ENCODE measurements around the gene LINS1.
A peak's percentile ranks its signal among the peaks of the same experiment; 100 is the strongest.

LINS1 gene, protein sequence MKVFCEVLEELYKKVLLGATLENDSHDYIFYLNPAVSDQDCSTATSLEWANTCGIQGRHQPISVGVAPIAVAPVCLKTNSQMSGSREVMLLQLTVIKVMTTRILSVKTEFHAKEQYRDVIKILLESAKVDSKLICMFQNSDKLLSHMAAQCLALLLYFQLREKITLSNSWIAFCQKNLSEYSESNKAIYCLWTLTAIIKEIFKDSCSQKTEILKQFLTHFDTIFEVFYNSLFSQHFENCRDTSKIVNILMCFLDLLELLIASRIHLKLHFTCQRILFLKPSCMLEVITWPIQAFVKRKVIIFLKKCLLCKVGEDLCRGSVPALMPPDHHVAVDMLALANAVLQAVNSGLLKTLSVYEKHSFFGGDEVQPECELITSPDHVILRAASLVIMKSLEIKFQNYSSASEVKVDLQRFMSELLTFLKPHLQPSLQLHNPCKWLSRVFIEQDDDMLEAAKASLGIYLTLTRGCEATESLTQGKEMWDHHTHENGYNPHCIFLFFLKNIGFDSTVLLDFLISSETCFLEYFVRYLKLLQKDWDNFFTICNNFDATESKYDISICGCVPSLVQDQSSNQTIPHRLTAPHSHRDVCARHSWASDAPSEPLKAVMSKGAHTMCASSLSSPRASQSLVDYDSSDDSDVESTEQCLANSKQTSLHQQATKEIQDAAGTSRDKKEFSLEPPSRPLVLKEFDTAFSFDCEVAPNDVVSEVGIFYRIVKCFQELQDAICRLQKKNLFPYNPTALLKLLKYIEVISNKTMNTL

GRCh38 chr15:100602064-100602822 lies at the start of gene LINS1, which contains the start of gene ASB7:
TSS of gene LINS1 (minus strand) at chr15:100602184. CDS start at chr15:100580842, 21,342 bp downstream.
TSS of gene ASB7 (plus strand) at chr15:100602589. CDS start at chr15:100612217, 9,628 bp downstream.
- H3K4me3 ChIP-seq (ENCODE audit: low read depth, low read length) = peak within 1 kb of the TSS; percentile 93
- DNase-seq (ENCODE audit: low read depth) = peak; percentile 100
- TF ChIP-seq MYC (IDR thresholded peaks at IDR 0.05; ENCODE audit: low read depth, low read length) (peak; percentile 74), POLR2A (IDR thresholded peaks at IDR 0.05; ENCODE audit: extremely low read depth, insufficient read length) (peak; percentile 63)
- TF ChIP-seq, protein P1, sequence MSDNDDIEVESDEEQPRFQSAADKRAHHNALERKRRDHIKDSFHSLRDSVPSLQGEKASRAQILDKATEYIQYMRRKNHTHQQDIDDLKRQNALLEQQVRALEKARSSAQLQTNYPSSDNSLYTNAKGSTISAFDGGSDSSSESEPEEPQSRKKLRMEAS (IDR thresholded peaks at IDR 0.05; ENCODE audit: low read depth, low read length) = peak; percentile 82
- TF ChIP-seq, protein P2, sequence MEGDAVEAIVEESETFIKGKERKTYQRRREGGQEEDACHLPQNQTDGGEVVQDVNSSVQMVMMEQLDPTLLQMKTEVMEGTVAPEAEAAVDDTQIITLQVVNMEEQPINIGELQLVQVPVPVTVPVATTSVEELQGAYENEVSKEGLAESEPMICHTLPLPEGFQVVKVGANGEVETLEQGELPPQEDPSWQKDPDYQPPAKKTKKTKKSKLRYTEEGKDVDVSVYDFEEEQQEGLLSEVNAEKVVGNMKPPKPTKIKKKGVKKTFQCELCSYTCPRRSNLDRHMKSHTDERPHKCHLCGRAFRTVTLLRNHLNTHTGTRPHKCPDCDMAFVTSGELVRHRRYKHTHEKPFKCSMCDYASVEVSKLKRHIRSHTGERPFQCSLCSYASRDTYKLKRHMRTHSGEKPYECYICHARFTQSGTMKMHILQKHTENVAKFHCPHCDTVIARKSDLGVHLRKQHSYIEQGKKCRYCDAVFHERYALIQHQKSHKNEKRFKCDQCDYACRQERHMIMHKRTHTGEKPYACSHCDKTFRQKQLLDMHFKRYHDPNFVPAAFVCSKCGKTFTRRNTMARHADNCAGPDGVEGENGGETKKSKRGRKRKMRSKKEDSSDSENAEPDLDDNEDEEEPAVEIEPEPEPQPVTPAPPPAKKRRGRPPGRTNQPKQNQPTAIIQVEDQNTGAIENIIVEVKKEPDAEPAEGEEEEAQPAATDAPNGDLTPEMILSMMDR (IDR thresholded peaks at IDR 0.05; ENCODE audit: low read depth, low read length) = no peak

- TF ChIP-seq, protein P2 (IDR thresholded peaks at IDR 0.05; ENCODE audit: low read depth, low read length) = no peak
- TF ChIP-seq POLR2A (IDR thresholded peaks at IDR 0.05; ENCODE audit: extremely low read depth, insufficient read length) (no peak), MYC (IDR thresholded peaks at IDR 0.05; ENCODE audit: low read depth, low read length) (no peak)
- TF ChIP-seq, protein P1 (IDR thresholded peaks at IDR 0.05; ENCODE audit: low read depth, low read length) = no peak
- H3K4me3 ChIP-seq (ENCODE audit: low read depth, low read length) = no peak overlapping the region
- no peak for DNase-seq (ENCODE audit: low read depth)
These were observed 49.3 kb upstream of the LINS1 start for GRCh38 chr15:100651253-100651652.

DNA sequence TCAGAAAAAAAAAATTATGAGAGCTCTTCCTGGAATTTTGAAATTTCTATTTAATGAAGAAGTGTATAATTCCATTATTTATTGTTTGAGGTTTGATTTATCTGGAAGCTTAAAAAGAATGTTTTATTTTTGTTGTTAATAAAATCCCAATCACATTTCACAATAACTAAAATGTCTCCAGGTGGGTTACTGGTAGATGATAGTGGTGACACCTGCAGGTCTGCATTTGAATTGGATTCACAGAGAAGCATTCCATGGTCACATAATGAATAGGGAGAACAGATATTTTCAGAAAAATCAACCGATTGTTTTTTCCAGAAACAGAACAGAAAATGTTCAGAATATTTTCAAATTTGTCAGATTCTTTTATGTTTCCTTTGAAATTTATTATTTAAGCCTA lies 48.7 kb upstream of the LINS1 start:
- DNase-seq (ENCODE audit: low read depth) = no peak
- TF ChIP-seq MYC (IDR thresholded peaks at IDR 0.05; ENCODE audit: low read depth, low read length) = no peak
- TF ChIP-seq, protein P1 (IDR thresholded peaks at IDR 0.05; ENCODE audit: low read depth, low read length) = no peak
- no peak for TF ChIP-seq POLR2A (IDR thresholded peaks at IDR 0.05; ENCODE audit: extremely low read depth, insufficient read length)
- TF ChIP-seq, protein P2 (IDR thresholded peaks at IDR 0.05; ENCODE audit: low read depth, low read length) = no peak

DNA sequence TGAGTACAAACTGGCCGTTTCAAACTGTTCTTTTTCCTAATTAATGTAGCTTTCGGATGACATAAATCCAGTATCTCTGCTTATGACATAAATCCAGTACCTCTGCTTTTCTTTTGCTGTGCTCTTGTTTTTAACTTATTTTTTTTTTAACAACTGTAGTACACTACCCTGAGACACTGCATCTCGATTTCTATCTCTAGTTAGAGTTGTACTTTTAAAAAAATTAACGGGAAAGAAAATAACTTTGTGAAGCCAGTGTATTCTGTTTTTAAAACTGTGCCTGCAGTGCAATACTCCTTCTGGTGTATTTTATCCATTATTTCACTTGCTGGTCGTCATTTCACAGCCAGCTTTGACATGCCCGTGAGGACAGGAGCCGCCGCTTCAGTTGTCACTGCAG lies 47.0 kb upstream of the LINS1 start:
- H3K4me3 ChIP-seq (ENCODE audit: low read depth, low read length) = no peak overlapping the region
- TF ChIP-seq, protein P1 (IDR thresholded peaks at IDR 0.05; ENCODE audit: low read depth, low read length) = no peak
- TF ChIP-seq POLR2A (IDR thresholded peaks at IDR 0.05; ENCODE audit: extremely low read depth, insufficient read length) = no peak
- TF ChIP-seq, protein P2 (IDR thresholded peaks at IDR 0.05; ENCODE audit: low read depth, low read length) = no peak
- no peak for TF ChIP-seq MYC (IDR thresholded peaks at IDR 0.05; ENCODE audit: low read depth, low read length)
- DNase-seq (ENCODE audit: low read depth) = no peak

More for the DNA sequence above, 48.7 kb upstream of the LINS1 start:
- no peak overlapping the region for H3K4me3 ChIP-seq (ENCODE audit: low read depth, low read length)

DNA sequence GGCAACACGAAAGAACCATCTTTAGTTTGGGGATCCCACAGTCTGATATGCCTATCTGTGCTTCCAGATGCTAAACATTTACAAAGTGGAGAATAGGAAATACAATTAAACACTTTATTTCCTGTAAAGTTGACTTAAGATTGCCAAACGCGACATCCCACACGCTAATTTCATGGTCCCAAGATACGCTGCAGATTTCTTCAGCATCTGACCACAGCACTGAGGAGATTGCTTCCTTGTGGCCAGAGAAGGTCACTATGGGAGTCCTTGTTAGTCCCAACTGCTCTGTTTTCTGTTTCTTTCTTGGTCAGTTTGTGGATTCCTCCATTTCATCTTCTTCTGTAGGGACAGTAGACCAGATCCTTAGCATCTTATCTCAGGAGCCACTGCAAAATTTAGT lies 43.7 kb upstream of the LINS1 start:
- peak; percentile 25 for DNase-seq (ENCODE audit: low read depth)
- TF ChIP-seq POLR2A (IDR thresholded peaks at IDR 0.05; ENCODE audit: extremely low read depth, insufficient read length) = no peak
- TF ChIP-seq, protein P2 (IDR thresholded peaks at IDR 0.05; ENCODE audit: low read depth, low read length) = no peak
- TF ChIP-seq, protein P1 (IDR thresholded peaks at IDR 0.05; ENCODE audit: low read depth, low read length) = no peak
- TF ChIP-seq MYC (IDR thresholded peaks at IDR 0.05; ENCODE audit: low read depth, low read length) = no peak

More for the DNA sequence above, 43.7 kb upstream of the LINS1 start:
- H3K4me3 ChIP-seq (ENCODE audit: low read depth, low read length) = no peak overlapping the region
